Left renal cortex interstitium (tissue), 4 donors: ENCODE measurements around the gene NDUFAF2. TPM values are rescaled to one million over a fixed set of nuclear protein-coding genes. Genes with fewer than 3 reads are reported as not detected.
"Not testable (repeated sequence)": the region's sequence is repeated elsewhere in the genome, so short reads cannot be mapped to it uniquely, and the experiment has no call there.

Source experiments
- DNase-seq, 4 donors: peaks; one replicate each; pipeline ENCODE4 v3.0.0-alpha.2; 2013; ENCODE audit warnings: low read depth in 4 of 4, low spot score in 2 of 4, missing footprints in 1 of 4
- polyA plus RNA-seq, 4 donors: library from polyadenylated mRNA; unstranded; fragments of 120-200 nt; gene quantifications; one replicate each; pipeline ENCODE4 v1.2.1, GENCODE V29; 2013; ENCODE audit not compliant: insufficient read length in 4 of 4

NDUFAF2 gene
- polyA plus RNA-seq, 4 donors: 29.7 to 36.7 (median 33.3) TPM

DNA sequence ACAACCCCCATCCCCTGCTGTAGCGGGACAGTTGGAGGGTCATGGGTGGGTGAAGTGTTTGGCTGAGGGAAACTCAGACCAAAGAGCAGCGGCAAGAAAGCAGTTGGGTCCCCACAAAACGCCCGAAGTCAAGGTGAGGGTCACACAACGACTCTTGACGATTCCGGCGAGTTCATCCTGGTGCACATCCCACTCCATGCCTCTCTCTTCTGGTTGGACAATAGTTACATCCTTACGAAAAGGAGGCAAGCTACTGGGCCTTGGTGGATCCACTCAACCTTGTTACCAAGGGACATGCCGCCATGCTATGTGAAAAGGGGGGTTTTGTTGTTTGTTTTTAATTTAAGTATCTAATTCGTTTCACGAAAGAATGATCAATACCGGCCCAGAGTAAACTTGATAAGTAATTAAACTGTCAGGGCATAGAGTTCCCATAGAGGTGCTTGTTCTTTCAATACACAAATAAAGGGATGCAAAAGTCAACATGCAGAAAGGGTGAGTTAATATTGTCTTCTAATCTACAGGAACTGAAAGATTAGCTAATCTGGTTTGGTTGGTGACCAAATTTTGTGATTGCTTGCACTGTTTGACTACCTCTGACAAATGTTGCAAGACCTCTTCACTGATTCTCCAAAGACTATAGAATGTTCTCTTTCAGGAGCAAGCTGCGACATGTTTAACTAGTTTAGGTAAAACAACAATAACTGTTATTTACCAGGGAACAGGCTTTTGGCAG is 218.0 kb downstream of the NDUFAF2 start:
- DNase-seq: peak; percentile 18 to 62 (median 40)

GRCh38 chr5:61163905-61164304 is 218.9 kb downstream of the NDUFAF2 start:
- DNase-seq: no peak

GRCh38 chr5:61167382-61167781 is 222.4 kb downstream of the NDUFAF2 start:
- no peak for DNase-seq

DNA sequence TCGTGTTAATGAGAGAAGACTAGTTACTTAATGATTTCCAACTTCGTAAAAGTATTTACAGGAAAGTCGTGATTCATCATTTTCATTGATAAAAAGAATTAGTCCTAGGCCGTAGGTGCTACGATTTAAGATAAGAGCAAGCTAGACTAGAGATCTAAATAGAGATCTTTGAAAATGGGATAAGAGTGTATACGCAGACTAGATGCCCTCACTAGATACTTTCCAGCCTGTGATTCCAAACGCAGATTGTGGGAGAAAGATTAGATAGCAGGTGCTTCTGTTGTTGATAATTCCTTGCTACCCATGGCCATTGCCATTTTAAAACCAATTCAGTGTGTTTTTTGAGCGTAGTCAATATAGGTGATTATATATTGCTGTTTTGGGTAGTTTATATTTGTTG is 223.9 kb downstream of the NDUFAF2 start:
- DNase-seq: no peak

DNA sequence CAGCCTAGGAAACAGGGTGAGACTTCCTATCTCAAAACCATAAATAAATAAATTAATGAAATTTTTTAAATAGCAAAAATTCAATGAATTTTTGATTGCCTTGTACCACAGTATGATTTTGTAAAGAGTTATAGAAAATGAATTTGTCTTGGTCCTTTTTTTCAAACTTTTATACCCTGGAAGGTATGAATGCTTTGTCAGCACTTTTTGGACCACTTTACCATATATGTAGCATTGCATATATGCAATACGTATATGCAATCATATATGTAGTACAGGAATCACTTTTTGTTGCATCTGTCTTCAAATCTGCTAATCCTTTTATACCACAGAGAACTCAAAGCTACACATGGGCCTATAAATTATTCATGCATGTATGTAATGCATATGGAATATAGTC is 226.5 kb downstream of the NDUFAF2 start:
- no peak for DNase-seq

DNA sequence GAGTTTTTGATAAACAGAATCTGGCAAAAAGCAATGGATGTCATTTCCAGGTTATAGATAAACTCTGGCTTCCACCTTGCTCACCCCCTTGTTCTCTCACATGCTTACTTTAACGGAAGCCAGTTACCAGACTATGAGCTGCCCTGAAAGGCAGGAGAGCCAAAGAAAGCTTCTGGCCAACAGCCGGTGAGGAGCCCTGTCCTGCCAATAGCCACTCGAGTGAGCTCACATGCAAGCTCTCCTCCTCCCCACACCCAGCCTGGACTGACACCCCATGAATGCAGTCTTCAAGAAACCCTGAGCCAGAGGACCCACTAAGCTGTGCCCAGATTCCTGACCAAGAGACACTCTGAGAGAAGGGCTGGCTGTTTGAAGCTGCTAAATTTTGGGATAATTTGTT is 231.6 kb downstream of the NDUFAF2 start:
- DNase-seq: no peak

GRCh38 chr5:61177070-61177469 is 232.1 kb downstream of the NDUFAF2 start:
- DNase-seq: no peak

GRCh38 chr5:61177716-61178115 is 232.7 kb downstream of the NDUFAF2 start:
- DNase-seq: no peak

- no peak for DNase-seq
Observed at GRCh38 chr5:61178702-61179101, 233.7 kb downstream of the NDUFAF2 start.

- no peak for DNase-seq
Observed at GRCh38 chr5:61180886-61181285, 235.9 kb downstream of the NDUFAF2 start.

GRCh38 chr5:61182449-61182848 is 237.4 kb downstream of the NDUFAF2 start:
- no peak for DNase-seq

- DNase-seq: no peak
Observed at GRCh38 chr5:61183538-61183937, 238.5 kb downstream of the NDUFAF2 start.

DNA sequence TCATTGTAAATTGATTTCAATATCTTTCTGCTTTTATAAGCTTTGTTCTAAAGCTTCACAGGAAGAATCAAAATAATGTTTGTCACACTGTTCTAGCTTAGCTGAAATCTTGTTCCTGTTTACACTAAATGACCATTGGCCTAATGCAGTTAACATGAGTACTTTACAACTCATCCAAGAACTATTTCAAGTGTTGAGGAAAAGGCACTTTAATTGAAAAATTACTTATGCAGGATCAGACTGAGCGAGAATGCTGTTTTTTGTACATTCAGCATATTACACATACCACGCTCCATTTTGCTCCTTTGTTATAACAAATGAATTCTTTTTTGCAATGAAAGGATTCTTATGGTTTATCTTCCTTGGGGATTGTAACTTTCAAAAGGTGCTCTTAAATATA is 239.7 kb downstream of the NDUFAF2 start:
- DNase-seq: no peak

- DNase-seq: no peak
Observed at GRCh38 chr5:61186634-61187033, 241.6 kb downstream of the NDUFAF2 start.

GRCh38 chr5:61187352-61187751 is 242.3 kb downstream of the NDUFAF2 start:
- not testable (repeated sequence) for DNase-seq

GRCh38 chr5:61187826-61188225 is 242.8 kb downstream of the NDUFAF2 start:
- not testable (repeated sequence) for DNase-seq

DNA sequence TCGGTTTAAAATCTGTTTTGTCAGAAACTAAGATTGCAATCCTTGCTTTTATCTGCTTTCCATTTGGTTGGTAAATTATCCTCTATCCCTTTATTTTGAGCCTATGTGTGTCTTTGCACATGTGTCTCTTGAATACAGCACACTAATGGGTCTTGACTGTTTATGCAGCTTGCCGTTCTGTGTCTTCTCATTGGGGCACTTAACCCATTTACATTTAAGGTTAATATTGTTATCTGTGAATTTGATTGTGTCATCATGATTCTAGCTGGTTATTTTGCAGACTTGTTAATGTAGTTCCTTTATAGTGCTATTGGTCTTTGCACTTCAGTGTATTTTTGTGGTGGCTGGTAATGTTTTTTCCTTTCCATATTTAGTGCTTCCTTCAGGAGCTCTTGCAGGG is 253.6 kb downstream of the NDUFAF2 start:
- DNase-seq: no peak

GRCh38 chr5:61200582-61201155 is 255.7 kb downstream of the NDUFAF2 start:
- DNase-seq: no peak

DNA sequence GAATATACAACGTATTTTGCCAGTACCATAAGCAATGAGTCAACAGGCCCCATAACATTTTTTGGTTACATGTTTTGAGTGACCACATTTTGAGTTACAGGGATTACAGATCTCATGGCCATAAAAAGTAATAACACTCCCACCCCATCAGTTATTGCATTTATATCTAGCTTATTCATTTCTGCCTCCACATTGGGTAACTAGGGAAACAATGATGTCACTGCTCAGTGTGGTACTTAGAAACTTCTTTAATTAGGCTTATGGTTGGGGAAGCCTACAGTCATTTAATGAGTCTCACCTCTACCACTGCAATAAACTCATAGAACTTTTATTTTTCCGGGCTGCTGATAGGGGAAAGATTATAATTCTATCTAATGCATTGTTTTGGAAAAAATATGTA is 257.2 kb downstream of the NDUFAF2 start:
- no peak for DNase-seq
